ENCODE measurements around the gene RTCB. TPM values are rescaled to one million over a fixed set of nuclear protein-coding genes. Genes with fewer than 3 reads are reported as not detected.

The RTCB gene
- total and polyA plus RNA-seq, 2 of the 13 experiments (the other 11 are each of a cell fraction or from before 2014, with no cell fraction given) = 108 to 167 TPM

DNA sequence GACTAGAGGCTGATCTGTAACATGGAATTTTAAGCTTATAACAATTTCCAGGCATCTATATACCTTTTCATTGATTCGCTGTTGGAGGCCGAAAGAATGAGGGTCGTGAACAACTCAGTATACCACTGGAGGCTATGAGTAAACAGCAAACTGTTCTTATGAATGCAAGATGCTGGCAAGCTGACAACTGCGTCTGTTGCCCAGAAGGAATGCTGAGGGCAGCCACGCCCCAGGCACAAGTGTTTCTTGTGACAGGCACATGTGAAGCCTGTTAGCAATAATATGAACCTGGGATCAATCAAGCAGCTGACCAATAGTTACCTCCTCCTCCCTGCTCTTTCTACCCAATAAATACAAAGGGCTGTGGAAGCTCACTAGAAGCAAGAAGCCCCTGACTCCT is 15.3 kb downstream of the RTCB start:
- Histone ChIP-seq H3K79me2 (ENCODE audit: insufficient read depth, low read length) (no peaks in the 10 kb centered on the region), H3K27me3 (ENCODE audit: control insufficient read depth in 1 of 2, insufficient read depth in 2 of 2, low read length in 2 of 2) (no peaks in the 10 kb centered on the region), H3K36me3 (replicated peaks in 1 of 2; ENCODE audit: control insufficient read depth in 1 of 2, insufficient read depth in 2 of 2, low read length in 2 of 2) (peaks cover 25 to 93% of the 10 kb centered on the region in 2 experiments), H3K4me3 (replicated peaks in 1 of 3; ENCODE audit: insufficient read depth in 1 of 3, low read depth in 2 of 3, low read length in 3 of 3) (no peak overlapping the region), H3K9me3 (ENCODE audit: low read length) (no peaks in the 10 kb centered on the region), H3K27ac (ENCODE audit: extremely low read length, insufficient read depth, low read length) (no peak overlapping the region), H4K20me1 (ENCODE audit: insufficient read depth, low read length) (no peaks in the 10 kb centered on the region), H3K4me2 (ENCODE audit: low read depth, low read length) (no peak overlapping the region), H3K4me1 (ENCODE audit: insufficient read depth, low read length) (peaks cover 12% of the 10 kb centered on the region), H3K9ac (ENCODE audit: insufficient read depth, low read depth, low read length) (no peak overlapping the region), H2AFZ (ENCODE audit: low read length) (no peak overlapping the region)
- BruUV-seq (replicated peaks) = no TSS peak
- DNase-seq (ENCODE audit: low spot score) = no peak
- WGBS (ENCODE audit: low lambda C conversion rate) = 97% methylated on average over 5 of the region's 5 CpGs
- in situ Hi-C loops (cut with HindIII; ENCODE audit: extremely low pct_ligation_motif_present, low pct_unique_long_range_greater_than_20kb) = no loop called here
- ChIA-PET POLR2A (no interaction called here), CTCF (ENCODE audit: low intra/inter-chr PET ratio, low total read pairs) (no interaction called here)
- no peak for ATAC-seq
- FAIRE-seq = no peak
- intact Hi-C loops (cut with micrococcal nuclease; ENCODE audit: unreplicated experiment) = no loop called here
- no peak for TF ChIP-seq ZNF180 (CRISPR knock-in tag; IDR thresholded peaks at IDR 0.05; ENCODE audit: borderline replicate concordance, low read depth)
- no peak for TF ChIP-seq ZNF883 (CRISPR knock-in tag; IDR thresholded peaks at IDR 0.05; ENCODE audit: not compliant biosample characterization)
- TF ChIP-seq ZNF878 (CRISPR knock-in tag; IDR thresholded peaks at IDR 0.05) = no peak
- TF ChIP-seq, protein P1, sequence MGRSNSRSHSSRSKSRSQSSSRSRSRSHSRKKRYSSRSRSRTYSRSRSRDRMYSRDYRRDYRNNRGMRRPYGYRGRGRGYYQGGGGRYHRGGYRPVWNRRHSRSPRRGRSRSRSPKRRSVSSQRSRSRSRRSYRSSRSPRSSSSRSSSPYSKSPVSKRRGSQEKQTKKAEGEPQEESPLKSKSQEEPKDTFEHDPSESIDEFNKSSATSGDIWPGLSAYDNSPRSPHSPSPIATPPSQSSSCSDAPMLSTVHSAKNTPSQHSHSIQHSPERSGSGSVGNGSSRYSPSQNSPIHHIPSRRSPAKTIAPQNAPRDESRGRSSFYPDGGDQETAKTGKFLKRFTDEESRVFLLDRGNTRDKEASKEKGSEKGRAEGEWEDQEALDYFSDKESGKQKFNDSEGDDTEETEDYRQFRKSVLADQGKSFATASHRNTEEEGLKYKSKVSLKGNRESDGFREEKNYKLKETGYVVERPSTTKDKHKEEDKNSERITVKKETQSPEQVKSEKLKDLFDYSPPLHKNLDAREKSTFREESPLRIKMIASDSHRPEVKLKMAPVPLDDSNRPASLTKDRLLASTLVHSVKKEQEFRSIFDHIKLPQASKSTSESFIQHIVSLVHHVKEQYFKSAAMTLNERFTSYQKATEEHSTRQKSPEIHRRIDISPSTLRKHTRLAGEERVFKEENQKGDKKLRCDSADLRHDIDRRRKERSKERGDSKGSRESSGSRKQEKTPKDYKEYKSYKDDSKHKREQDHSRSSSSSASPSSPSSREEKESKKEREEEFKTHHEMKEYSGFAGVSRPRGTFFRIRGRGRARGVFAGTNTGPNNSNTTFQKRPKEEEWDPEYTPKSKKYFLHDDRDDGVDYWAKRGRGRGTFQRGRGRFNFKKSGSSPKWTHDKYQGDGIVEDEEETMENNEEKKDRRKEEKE (IDR thresholded peaks at IDR 0.05) = no peak
- TF ChIP-seq RNF2 (conservative IDR thresholded peaks at IDR 0.05; ENCODE audit: low read depth) = no peak
- TF ChIP-seq, protein P2, sequence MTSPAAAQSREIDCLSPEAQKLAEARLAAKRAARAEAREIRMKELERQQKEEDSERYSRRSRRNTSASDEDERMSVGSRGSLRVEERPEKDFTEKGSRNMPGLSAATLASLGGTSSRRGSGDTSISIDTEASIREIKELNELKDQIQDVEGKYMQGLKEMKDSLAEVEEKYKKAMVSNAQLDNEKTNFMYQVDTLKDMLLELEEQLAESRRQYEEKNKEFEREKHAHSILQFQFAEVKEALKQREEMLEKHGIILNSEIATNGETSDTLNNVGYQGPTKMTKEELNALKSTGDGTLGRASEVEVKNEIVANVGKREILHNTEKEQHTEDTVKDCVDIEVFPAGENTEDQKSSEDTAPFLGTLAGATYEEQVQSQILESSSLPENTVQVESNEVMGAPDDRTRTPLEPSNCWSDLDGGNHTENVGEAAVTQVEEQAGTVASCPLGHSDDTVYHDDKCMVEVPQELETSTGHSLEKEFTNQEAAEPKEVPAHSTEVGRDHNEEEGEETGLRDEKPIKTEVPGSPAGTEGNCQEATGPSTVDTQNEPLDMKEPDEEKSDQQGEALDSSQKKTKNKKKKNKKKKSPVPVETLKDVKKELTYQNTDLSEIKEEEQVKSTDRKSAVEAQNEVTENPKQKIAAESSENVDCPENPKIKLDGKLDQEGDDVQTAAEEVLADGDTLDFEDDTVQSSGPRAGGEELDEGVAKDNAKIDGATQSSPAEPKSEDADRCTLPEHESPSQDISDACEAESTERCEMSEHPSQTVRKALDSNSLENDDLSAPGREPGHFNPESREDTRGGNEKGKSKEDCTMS (CRISPR knock-in tag; conservative IDR thresholded peaks at IDR 0.05) = no peak
- TF ChIP-seq, protein P3, sequence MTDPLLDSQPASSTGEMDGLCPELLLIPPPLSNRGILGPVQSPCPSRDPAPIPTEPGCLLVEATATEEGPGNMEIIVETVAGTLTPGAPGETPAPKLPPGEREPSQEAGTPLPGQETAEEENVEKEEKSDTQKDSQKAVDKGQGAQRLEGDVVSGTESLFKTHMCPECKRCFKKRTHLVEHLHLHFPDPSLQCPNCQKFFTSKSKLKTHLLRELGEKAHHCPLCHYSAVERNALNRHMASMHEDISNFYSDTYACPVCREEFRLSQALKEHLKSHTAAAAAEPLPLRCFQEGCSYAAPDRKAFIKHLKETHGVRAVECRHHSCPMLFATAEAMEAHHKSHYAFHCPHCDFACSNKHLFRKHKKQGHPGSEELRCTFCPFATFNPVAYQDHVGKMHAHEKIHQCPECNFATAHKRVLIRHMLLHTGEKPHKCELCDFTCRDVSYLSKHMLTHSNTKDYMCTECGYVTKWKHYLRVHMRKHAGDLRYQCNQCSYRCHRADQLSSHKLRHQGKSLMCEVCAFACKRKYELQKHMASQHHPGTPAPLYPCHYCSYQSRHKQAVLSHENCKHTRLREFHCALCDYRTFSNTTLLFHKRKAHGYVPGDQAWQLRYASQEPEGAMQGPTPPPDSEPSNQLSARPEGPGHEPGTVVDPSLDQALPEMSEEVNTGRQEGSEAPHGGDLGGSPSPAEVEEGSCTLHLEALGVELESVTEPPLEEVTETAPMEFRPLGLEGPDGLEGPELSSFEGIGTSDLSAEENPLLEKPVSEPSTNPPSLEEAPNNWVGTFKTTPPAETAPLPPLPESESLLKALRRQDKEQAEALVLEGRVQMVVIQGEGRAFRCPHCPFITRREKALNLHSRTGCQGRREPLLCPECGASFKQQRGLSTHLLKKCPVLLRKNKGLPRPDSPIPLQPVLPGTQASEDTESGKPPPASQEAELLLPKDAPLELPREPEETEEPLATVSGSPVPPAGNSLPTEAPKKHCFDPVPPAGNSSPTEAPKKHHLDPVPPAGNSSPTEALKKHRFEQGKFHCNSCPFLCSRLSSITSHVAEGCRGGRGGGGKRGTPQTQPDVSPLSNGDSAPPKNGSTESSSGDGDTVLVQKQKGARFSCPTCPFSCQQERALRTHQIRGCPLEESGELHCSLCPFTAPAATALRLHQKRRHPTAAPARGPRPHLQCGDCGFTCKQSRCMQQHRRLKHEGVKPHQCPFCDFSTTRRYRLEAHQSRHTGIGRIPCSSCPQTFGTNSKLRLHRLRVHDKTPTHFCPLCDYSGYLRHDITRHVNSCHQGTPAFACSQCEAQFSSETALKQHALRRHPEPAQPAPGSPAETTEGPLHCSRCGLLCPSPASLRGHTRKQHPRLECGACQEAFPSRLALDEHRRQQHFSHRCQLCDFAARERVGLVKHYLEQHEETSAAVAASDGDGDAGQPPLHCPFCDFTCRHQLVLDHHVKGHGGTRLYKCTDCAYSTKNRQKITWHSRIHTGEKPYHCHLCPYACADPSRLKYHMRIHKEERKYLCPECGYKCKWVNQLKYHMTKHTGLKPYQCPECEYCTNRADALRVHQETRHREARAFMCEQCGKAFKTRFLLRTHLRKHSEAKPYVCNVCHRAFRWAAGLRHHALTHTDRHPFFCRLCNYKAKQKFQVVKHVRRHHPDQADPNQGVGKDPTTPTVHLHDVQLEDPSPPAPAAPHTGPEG (CRISPR knock-in tag; IDR thresholded peaks at IDR 0.05) = no peak
- TF ChIP-seq NFYB (CRISPR knock-in tag; IDR thresholded peaks at IDR 0.05) = no peak
- no peak for TF ChIP-seq NFE2L2 (IDR thresholded peaks at IDR 0.05; ENCODE audit: low read length)
- TF ChIP-seq, protein P4, sequence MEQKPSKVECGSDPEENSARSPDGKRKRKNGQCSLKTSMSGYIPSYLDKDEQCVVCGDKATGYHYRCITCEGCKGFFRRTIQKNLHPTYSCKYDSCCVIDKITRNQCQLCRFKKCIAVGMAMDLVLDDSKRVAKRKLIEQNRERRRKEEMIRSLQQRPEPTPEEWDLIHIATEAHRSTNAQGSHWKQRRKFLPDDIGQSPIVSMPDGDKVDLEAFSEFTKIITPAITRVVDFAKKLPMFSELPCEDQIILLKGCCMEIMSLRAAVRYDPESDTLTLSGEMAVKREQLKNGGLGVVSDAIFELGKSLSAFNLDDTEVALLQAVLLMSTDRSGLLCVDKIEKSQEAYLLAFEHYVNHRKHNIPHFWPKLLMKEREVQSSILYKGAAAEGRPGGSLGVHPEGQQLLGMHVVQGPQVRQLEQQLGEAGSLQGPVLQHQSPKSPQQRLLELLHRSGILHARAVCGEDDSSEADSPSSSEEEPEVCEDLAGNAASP (CRISPR knock-in tag; IDR thresholded peaks at IDR 0.05; ENCODE audit: borderline replicate concordance) = no peak
- no peak for TF ChIP-seq XRCC5 (optimal IDR thresholded peaks at IDR 0.05; ENCODE audit: low read length)
